ENCODE measurements around the gene FAM219A.

The FAM219A gene

GRCh38 chr9:34400275-34400674 lies 58.1 kb downstream of the FAM219A start:
- Histone ChIP-seq H3K27ac (ENCODE audit: insufficient read depth in 1 of 2, low read depth in 1 of 2, low read length in 2 of 2, poor library complexity in 1 of 2, severe bottlenecking in 2 of 2) (no peak overlapping the region), H3K36me3 (ENCODE audit: control insufficient read depth in 4 of 4, insufficient read depth in 4 of 4, low read length in 3 of 4) (peaks cover 0 to 19% (median 3%) of the 10 kb centered on the region in 4 experiments), H3K27me3 (replicated peaks in 2 of 5; ENCODE audit: control insufficient read depth in 4 of 5, insufficient read depth in 5 of 5, low read length in 4 of 5) (no peaks in the 10 kb centered on the region), H3K9me3 (ENCODE audit: control extremely low read depth in 1 of 5, control insufficient read depth in 4 of 5, insufficient read depth in 2 of 5, low read depth in 1 of 5, low read length in 4 of 5) (no peaks in the 10 kb centered on the region), H3K4me3 (ENCODE audit: control insufficient read depth in 1 of 7, extremely low read depth in 1 of 7, insufficient read depth in 4 of 7, low read depth in 2 of 7, low read length in 6 of 7) (no peak overlapping the region), H3K4me1 (ENCODE audit: control extremely low read depth in 1 of 4, control insufficient read depth in 4 of 4, insufficient read depth in 4 of 4, low read length in 3 of 4) (peaks cover 0 to 5% (median 2%) of the 10 kb centered on the region in 4 experiments)
- ChIA-PET CTCF (interaction anchor here (1.0 kb wide), 1 partner anchor 191 kb away, joined by 3 read pairs; no protein-coding TSS in a partner anchor), POLR2A (no interaction called here)
- 89% methylated on average over 10 of the region's 12 CpGs for WGBS (ENCODE audit: insufficient coverage)
- DNase-seq: no peak

GRCh38 chr9:34399729-34400128 lies 58.6 kb downstream of the FAM219A start:
- DNase-seq: no peak
- Histone ChIP-seq H3K27me3 (replicated peaks in 2 of 5; ENCODE audit: control insufficient read depth in 4 of 5, insufficient read depth in 5 of 5, low read length in 4 of 5) (no peaks in the 10 kb centered on the region), H3K4me1 (ENCODE audit: control extremely low read depth in 1 of 4, control insufficient read depth in 4 of 4, insufficient read depth in 4 of 4, low read length in 3 of 4) (peaks cover 0 to 5% (median 2%) of the 10 kb centered on the region in 4 experiments), H3K4me3 (ENCODE audit: control insufficient read depth in 1 of 7, extremely low read depth in 1 of 7, insufficient read depth in 4 of 7, low read depth in 2 of 7, low read length in 6 of 7) (no peak overlapping the region), H3K9me3 (ENCODE audit: control extremely low read depth in 1 of 5, control insufficient read depth in 4 of 5, insufficient read depth in 2 of 5, low read depth in 1 of 5, low read length in 4 of 5) (no peaks in the 10 kb centered on the region), H3K36me3 (ENCODE audit: control insufficient read depth in 4 of 4, insufficient read depth in 4 of 4, low read length in 3 of 4) (peaks cover 0 to 19% (median 2%) of the 10 kb centered on the region in 4 experiments), H3K27ac (ENCODE audit: insufficient read depth in 1 of 2, low read depth in 1 of 2, low read length in 2 of 2, poor library complexity in 1 of 2, severe bottlenecking in 2 of 2) (no peak overlapping the region)
- ChIA-PET CTCF (interaction anchor here (1.4 kb wide), 1 partner anchor 67 kb away, joined by 3 read pairs; no protein-coding TSS in a partner anchor), POLR2A (no interaction called here)
- WGBS (ENCODE audit: insufficient coverage): 100% methylated on average over 2 of the region's 4 CpGs

- CTCF ChIA-PET: interaction anchor here (1.0 to 1.4 kb wide), 3 partner anchors 17 to 126 kb away, joined by 3 to 4 read pairs (median 3); no protein-coding TSS in a partner anchor
- Histone ChIP-seq H3K27me3 (replicated peaks in 2 of 5; ENCODE audit: control insufficient read depth in 4 of 5, insufficient read depth in 5 of 5, low read length in 4 of 5) (no peaks in the 10 kb centered on the region), H3K9me3 (ENCODE audit: control extremely low read depth in 1 of 5, control insufficient read depth in 4 of 5, insufficient read depth in 2 of 5, low read depth in 1 of 5, low read length in 4 of 5) (no peaks in the 10 kb centered on the region), H3K4me3 (ENCODE audit: control insufficient read depth in 1 of 7, extremely low read depth in 1 of 7, insufficient read depth in 4 of 7, low read depth in 2 of 7, low read length in 6 of 7) (no peak overlapping the region), H3K36me3 (ENCODE audit: control insufficient read depth in 4 of 4, insufficient read depth in 4 of 4, low read length in 3 of 4) (peaks cover 0 to 19% (median 2%) of the 10 kb centered on the region in 4 experiments), H3K4me1 (ENCODE audit: control extremely low read depth in 1 of 4, control insufficient read depth in 4 of 4, insufficient read depth in 4 of 4, low read length in 3 of 4) (peaks cover 0 to 5% (median 2%) of the 10 kb centered on the region in 4 experiments), H3K27ac (ENCODE audit: insufficient read depth in 1 of 2, low read depth in 1 of 2, low read length in 2 of 2, poor library complexity in 1 of 2, severe bottlenecking in 2 of 2) (no peak overlapping the region)
- no CpG with 5 or more reads among the region's 1 CpG for WGBS (ENCODE audit: insufficient coverage)
- POLR2A ChIA-PET: no interaction called here
- no peak for DNase-seq
These were observed 59.5 kb downstream of the FAM219A start for GRCh38 chr9:34398875-34399274.

GRCh38 chr9:34396276-34397214 lies 61.8 kb downstream of the FAM219A start:
- peaks cover 0 to 5% (median 2%) of the 10 kb centered on the region in 4 experiments for H3K4me1 ChIP-seq (ENCODE audit: control extremely low read depth in 1 of 4, control insufficient read depth in 4 of 4, insufficient read depth in 4 of 4, low read length in 3 of 4)
- no peak overlapping the region for H3K27ac ChIP-seq (ENCODE audit: insufficient read depth in 1 of 2, low read depth in 1 of 2, low read length in 2 of 2, poor library complexity in 1 of 2, severe bottlenecking in 2 of 2)
- DNase-seq: no peak
- no peak overlapping the region for H3K4me3 ChIP-seq (ENCODE audit: control insufficient read depth in 1 of 7, extremely low read depth in 1 of 7, insufficient read depth in 4 of 7, low read depth in 2 of 7, low read length in 6 of 7)
- ChIA-PET CTCF (no interaction called here), POLR2A (no interaction called here)
- H3K36me3 ChIP-seq (ENCODE audit: control insufficient read depth in 4 of 4, insufficient read depth in 4 of 4, low read length in 3 of 4): peaks cover 0 to 5% (median 2%) of the 10 kb centered on the region in 4 experiments
- 72% methylated on average over 3 of the region's 7 CpGs for WGBS (ENCODE audit: insufficient coverage)
- H3K9me3 ChIP-seq (ENCODE audit: control extremely low read depth in 1 of 5, control insufficient read depth in 4 of 5, insufficient read depth in 2 of 5, low read depth in 1 of 5, low read length in 4 of 5): no peaks in the 10 kb centered on the region
- H3K27me3 ChIP-seq (replicated peaks in 2 of 5; ENCODE audit: control insufficient read depth in 4 of 5, insufficient read depth in 5 of 5, low read length in 4 of 5): no peaks in the 10 kb centered on the region

- no peak overlapping the region for H3K27ac ChIP-seq (ENCODE audit: insufficient read depth in 1 of 2, low read depth in 1 of 2, low read length in 2 of 2, poor library complexity in 1 of 2, severe bottlenecking in 2 of 2)
- peaks cover 0 to 2% (median 0%) of the 10 kb centered on the region in 5 experiments for H3K27me3 ChIP-seq (replicated peaks in 2 of 5; ENCODE audit: control insufficient read depth in 4 of 5, insufficient read depth in 5 of 5, low read length in 4 of 5)
- ChIA-PET POLR2A (no interaction called here), CTCF (interaction anchor here (1.0 to 3.6 kb wide), 3 partner anchors 11 to 217 kb away, joined by 3 to 12 read pairs (median 9); no protein-coding TSS in a partner anchor)
- H3K36me3 ChIP-seq (ENCODE audit: control insufficient read depth in 4 of 4, insufficient read depth in 4 of 4, low read length in 3 of 4): no peaks in the 10 kb centered on the region
- H3K9me3 ChIP-seq (ENCODE audit: control extremely low read depth in 1 of 5, control insufficient read depth in 4 of 5, insufficient read depth in 2 of 5, low read depth in 1 of 5, low read length in 4 of 5): no peaks in the 10 kb centered on the region
- peaks cover 0 to 5% (median 2%) of the 10 kb centered on the region in 4 experiments for H3K4me1 ChIP-seq (ENCODE audit: control extremely low read depth in 1 of 4, control insufficient read depth in 4 of 4, insufficient read depth in 4 of 4, low read length in 3 of 4)
- no peak overlapping the region for H3K4me3 ChIP-seq (ENCODE audit: control insufficient read depth in 1 of 7, extremely low read depth in 1 of 7, insufficient read depth in 4 of 7, low read depth in 2 of 7, low read length in 6 of 7)
- no peak for DNase-seq
- 100% methylated on average over 1 of the region's 1 CpG for WGBS (ENCODE audit: insufficient coverage)
These were observed 65.9 kb downstream of the FAM219A start for GRCh38 chr9:34392511-34392910.

- Histone ChIP-seq H3K4me1 (ENCODE audit: control extremely low read depth in 1 of 4, control insufficient read depth in 4 of 4, insufficient read depth in 4 of 4, low read length in 3 of 4) (no peaks in the 10 kb centered on the region), H3K9me3 (ENCODE audit: control extremely low read depth in 1 of 5, control insufficient read depth in 4 of 5, insufficient read depth in 2 of 5, low read depth in 1 of 5, low read length in 4 of 5) (no peaks in the 10 kb centered on the region), H3K4me3 (ENCODE audit: control insufficient read depth in 1 of 7, extremely low read depth in 1 of 7, insufficient read depth in 4 of 7, low read depth in 2 of 7, low read length in 6 of 7) (no peak overlapping the region), H3K27me3 (replicated peaks in 2 of 5; ENCODE audit: control insufficient read depth in 4 of 5, insufficient read depth in 5 of 5, low read length in 4 of 5) (peaks cover 0 to 6% (median 0%) of the 10 kb centered on the region in 5 experiments), H3K36me3 (ENCODE audit: control insufficient read depth in 4 of 4, insufficient read depth in 4 of 4, low read length in 3 of 4) (no peaks in the 10 kb centered on the region), H3K27ac (ENCODE audit: insufficient read depth in 1 of 2, low read depth in 1 of 2, low read length in 2 of 2, poor library complexity in 1 of 2, severe bottlenecking in 2 of 2) (no peak overlapping the region)
- WGBS (ENCODE audit: insufficient coverage): 80% methylated on average over 1 of the region's 4 CpGs
- no peak for DNase-seq
- POLR2A ChIA-PET: no interaction called here
- CTCF ChIA-PET: interaction anchor here (3.7 kb wide), 1 partner anchor 9 kb away, joined by 22 read pairs; the partner anchor contains the start of gene MYORG
These were observed 71.1 kb downstream of the FAM219A start for GRCh38 chr9:34387239-34387638.

GRCh38 chr9:34386656-34387055 lies 71.7 kb downstream of the FAM219A start:
- no peak for DNase-seq
- POLR2A ChIA-PET: no interaction called here
- Histone ChIP-seq H3K9me3 (ENCODE audit: control extremely low read depth in 1 of 5, control insufficient read depth in 4 of 5, insufficient read depth in 2 of 5, low read depth in 1 of 5, low read length in 4 of 5) (no peaks in the 10 kb centered on the region), H3K27me3 (replicated peaks in 2 of 5; ENCODE audit: control insufficient read depth in 4 of 5, insufficient read depth in 5 of 5, low read length in 4 of 5) (peaks cover 0 to 6% (median 4%) of the 10 kb centered on the region in 5 experiments), H3K4me1 (ENCODE audit: control extremely low read depth in 1 of 4, control insufficient read depth in 4 of 4, insufficient read depth in 4 of 4, low read length in 3 of 4) (no peaks in the 10 kb centered on the region), H3K4me3 (ENCODE audit: control insufficient read depth in 1 of 7, extremely low read depth in 1 of 7, insufficient read depth in 4 of 7, low read depth in 2 of 7, low read length in 6 of 7) (no peak overlapping the region), H3K27ac (ENCODE audit: insufficient read depth in 1 of 2, low read depth in 1 of 2, low read length in 2 of 2, poor library complexity in 1 of 2, severe bottlenecking in 2 of 2) (no peak overlapping the region), H3K36me3 (ENCODE audit: control insufficient read depth in 4 of 4, insufficient read depth in 4 of 4, low read length in 3 of 4) (no peaks in the 10 kb centered on the region)
- CTCF ChIA-PET: interaction anchor here (3.7 kb wide), 1 partner anchor 9 kb away, joined by 22 read pairs; the partner anchor contains the start of gene MYORG
- 89% methylated on average over 3 of the region's 3 CpGs for WGBS (ENCODE audit: insufficient coverage)

All from common myeloid progenitor, CD34-positive (primary cell).